Mesendoderm (in vitro differentiated cells): Measurements from ENCODE around the gene STRIP1.

Source experiments
- DNase-seq: peaks from one replicate; pipeline ENCODE4 v3.0.0; 2013
- H2AK5ac ChIP-seq: 2 replicates; pipeline ENCODE4 v1.6.1; 2013; ENCODE audit warnings: low read length, inconsistent platforms
- H2BK120ac ChIP-seq: 2 replicates; pipeline ENCODE4 v1.6.1; 2013; ENCODE audit warnings: low read depth, mild to moderate bottlenecking, low read length, moderate library complexity, mixed read lengths
- H2BK15ac ChIP-seq: replicated peaks from 2 replicates; pipeline ENCODE4 v1.6.1; 2013; ENCODE audit warnings: low read depth, mild to moderate bottlenecking, moderate library complexity
- H2BK5ac ChIP-seq: 2 replicates; pipeline ENCODE4 v1.6.1; 2013; ENCODE audit warnings: low read length, inconsistent platforms
- H3K18ac ChIP-seq: 2 replicates; pipeline ENCODE4 v1.6.1; 2013; ENCODE audit warnings: mild to moderate bottlenecking, low read length, mixed read lengths
- H3K23ac ChIP-seq: one replicate; pipeline ENCODE4 v1.6.1; 2013; ENCODE audit warnings: low read length
- H3K27ac ChIP-seq: 2 replicates; pipeline ENCODE4 v1.5.1; 2013; ENCODE audit warnings: low read depth, mild to moderate bottlenecking, inconsistent platforms, low read length, moderate library complexity
- H3K27me3 ChIP-seq: 2 replicates; pipeline ENCODE4 v1.6.1; 2013; ENCODE audit warnings: low read length, control low read depth, mild to moderate bottlenecking, inconsistent platforms; ENCODE audit not compliant: insufficient read depth, poor library complexity
- H3K36me3 ChIP-seq: 2 replicates; pipeline ENCODE4 v1.6.1; 2013; ENCODE audit warnings: low read length, inconsistent platforms; ENCODE audit not compliant: control insufficient read depth, insufficient read depth
- H3K4ac ChIP-seq: one replicate; pipeline ENCODE4 v1.6.1; 2013; ENCODE audit warnings: low read depth, mild to moderate bottlenecking, low read length, moderate library complexity
- H3K4me1 ChIP-seq: 2 replicates; pipeline ENCODE4 v1.6.1; 2013; ENCODE audit warnings: low read depth, low read length, inconsistent platforms; ENCODE audit not compliant: control insufficient read depth
- H3K4me2 ChIP-seq: 2 replicates; pipeline ENCODE4 v1.6.1; 2013; ENCODE audit warnings: low read length
- H3K4me3 ChIP-seq: 2 replicates; pipeline ENCODE4 v1.5.1; 2013; ENCODE audit warnings: mild to moderate bottlenecking, low read length
- H3K56ac ChIP-seq: one replicate; pipeline ENCODE4 v1.6.1; 2013; ENCODE audit warnings: low read length
- H3K79me1 ChIP-seq: 2 replicates; pipeline ENCODE4 v1.6.1; 2013; ENCODE audit warnings: low read length, inconsistent platforms
- H3K79me2 ChIP-seq: 2 replicates; pipeline ENCODE4 v1.6.1; 2013; ENCODE audit warnings: mild to moderate bottlenecking, low read length; ENCODE audit not compliant: control insufficient read depth, insufficient read depth
- H3K9ac ChIP-seq: 2 replicates; pipeline ENCODE4 v1.6.1; 2013; ENCODE audit warnings: low read length, inconsistent platforms
- H4K5ac ChIP-seq: one replicate; pipeline ENCODE4 v1.6.1; 2013; ENCODE audit warnings: low read length
- H4K8ac ChIP-seq: one replicate; pipeline ENCODE4 v1.6.1; 2013; ENCODE audit warnings: low read depth, mild to moderate bottlenecking, control low read depth, low read length, moderate library complexity
- WGBS: extraction: QIAGEN DNeasy Blood & Tissue Kit; methylation state at CpG from one replicate; pipeline ENCODE4 v1.1.7; 2013; ENCODE audit warnings: low lambda C conversion rate, missing lambda C conversion rate; ENCODE audit not compliant: insufficient coverage; ENCODE audit errors: extremely low coverage; 5-methylcytosine and 5-hydroxymethylcytosine counted together

The STRIP1 gene

DNA sequence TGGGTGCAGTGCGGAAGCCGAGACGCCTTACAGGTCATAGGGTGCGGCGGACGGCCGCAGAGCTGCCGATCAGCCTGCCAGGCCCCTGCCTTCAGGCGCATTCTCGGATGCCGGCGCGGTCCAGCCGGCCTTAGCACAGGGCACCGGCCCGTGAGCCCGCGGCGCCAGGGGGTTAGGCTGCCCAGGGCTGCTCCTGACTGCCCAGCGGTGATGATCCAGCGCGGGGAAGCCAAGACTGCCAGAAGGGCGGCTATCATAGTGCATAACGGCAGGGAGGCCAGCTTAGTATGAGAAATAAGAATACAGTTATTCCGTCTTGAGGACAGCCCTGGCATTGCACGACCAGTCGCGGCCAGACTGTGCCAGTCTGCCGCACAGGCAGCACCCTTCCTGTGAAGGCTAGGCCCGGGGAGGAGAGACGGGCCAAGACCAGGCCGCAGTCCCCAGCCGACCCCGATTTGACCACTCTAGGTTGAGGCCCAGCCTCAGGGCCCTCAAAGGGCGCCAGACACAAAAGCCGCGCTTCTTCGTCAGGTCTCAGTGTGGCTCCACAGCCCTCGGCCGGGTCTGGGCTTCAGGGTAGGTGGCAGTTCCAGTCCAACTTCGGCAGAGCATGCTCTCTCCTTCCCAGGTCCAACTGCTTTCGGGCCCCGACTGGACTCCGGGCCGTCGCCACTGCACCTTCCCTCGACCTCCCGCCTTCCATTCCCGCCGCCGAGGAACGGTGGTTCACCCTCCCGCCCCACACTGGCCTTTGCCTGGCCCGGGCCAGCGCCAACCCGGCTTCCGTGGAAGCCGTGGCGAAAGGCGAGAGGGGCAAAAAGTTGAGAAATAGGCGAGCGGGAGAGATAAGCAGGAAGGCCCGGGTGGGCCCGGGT, 35.2 kb downstream of the STRIP1 start:
- Histone ChIP-seq H3K4me3 (no peak overlapping the region), H3K79me1 (no peaks in the 10 kb centered on the region), H3K9ac (peak overlapping the region; percentile 42), H4K8ac (no peak overlapping the region), H4K5ac (no peak overlapping the region), H3K27me3 (peaks cover 65% of the 10 kb centered on the region), H3K27ac (no peak overlapping the region), H3K4me2 (peak overlapping the region; percentile 50), H3K79me2 (no peaks in the 10 kb centered on the region), H3K4me1 (peaks cover 2% of the 10 kb centered on the region), H2BK120ac (no peak overlapping the region), H3K4ac (no peak overlapping the region), H3K36me3 (no peaks in the 10 kb centered on the region), H2AK5ac (no peak overlapping the region), H3K23ac (peak overlapping the region; percentile 7), H2BK15ac (no peak overlapping the region), H3K18ac (no peak overlapping the region), H2BK5ac (no peak overlapping the region), H3K56ac (peak overlapping the region; percentile 67)
- WGBS, result no CpG with 5 or more reads among the region's 64 CpGs
- no peak for DNase-seq

DNA sequence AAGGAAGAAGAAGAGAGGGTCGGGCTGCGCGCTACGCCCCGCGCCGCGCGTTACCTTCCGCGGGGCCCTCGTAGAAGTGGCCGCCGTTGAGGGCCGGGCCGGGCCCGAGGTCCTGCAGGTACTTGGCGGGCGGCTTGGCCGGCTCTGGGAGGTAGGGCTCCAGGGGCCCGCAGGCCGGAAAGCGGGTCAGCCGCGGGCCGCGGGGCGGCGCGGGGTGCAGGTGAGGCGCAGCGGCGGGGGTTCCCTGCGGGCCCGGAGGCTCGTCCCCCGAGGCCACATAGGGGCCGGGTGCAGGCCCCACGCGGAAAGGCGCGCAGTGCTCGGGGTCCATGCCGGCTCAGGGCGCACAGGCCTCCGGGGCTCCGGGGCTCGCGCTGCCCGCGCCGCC, 35.9 kb downstream of the STRIP1 start:
- H3K4me3 ChIP-seq, result no peak overlapping the region
- H3K4me1 ChIP-seq, result peaks cover 2% of the 10 kb centered on the region
- H3K9ac ChIP-seq, result peak overlapping the region; percentile 24
- no peaks in the 10 kb centered on the region for H3K79me2 ChIP-seq
- H2BK5ac ChIP-seq, result no peak overlapping the region
- peaks cover 67% of the 10 kb centered on the region for H3K27me3 ChIP-seq
- H3K79me1 ChIP-seq, result no peaks in the 10 kb centered on the region
- no peak overlapping the region for H4K8ac ChIP-seq
- H2AK5ac ChIP-seq, result no peak overlapping the region
- H3K4me2 ChIP-seq, result peak overlapping the region; percentile 50
- peak overlapping the region; percentile 28 for H3K18ac ChIP-seq
- no peak for DNase-seq
- H2BK120ac ChIP-seq, result no peak overlapping the region
- no peak overlapping the region for H3K23ac ChIP-seq
- no peak overlapping the region for H3K4ac ChIP-seq
- peak overlapping the region; percentile 67 for H3K56ac ChIP-seq
- H3K36me3 ChIP-seq, result no peaks in the 10 kb centered on the region
- no peak overlapping the region for H2BK15ac ChIP-seq
- H4K5ac ChIP-seq, result no peak overlapping the region
- no CpG with 5 or more reads among the region's 52 CpGs for WGBS
- no peak overlapping the region for H3K27ac ChIP-seq

DNA sequence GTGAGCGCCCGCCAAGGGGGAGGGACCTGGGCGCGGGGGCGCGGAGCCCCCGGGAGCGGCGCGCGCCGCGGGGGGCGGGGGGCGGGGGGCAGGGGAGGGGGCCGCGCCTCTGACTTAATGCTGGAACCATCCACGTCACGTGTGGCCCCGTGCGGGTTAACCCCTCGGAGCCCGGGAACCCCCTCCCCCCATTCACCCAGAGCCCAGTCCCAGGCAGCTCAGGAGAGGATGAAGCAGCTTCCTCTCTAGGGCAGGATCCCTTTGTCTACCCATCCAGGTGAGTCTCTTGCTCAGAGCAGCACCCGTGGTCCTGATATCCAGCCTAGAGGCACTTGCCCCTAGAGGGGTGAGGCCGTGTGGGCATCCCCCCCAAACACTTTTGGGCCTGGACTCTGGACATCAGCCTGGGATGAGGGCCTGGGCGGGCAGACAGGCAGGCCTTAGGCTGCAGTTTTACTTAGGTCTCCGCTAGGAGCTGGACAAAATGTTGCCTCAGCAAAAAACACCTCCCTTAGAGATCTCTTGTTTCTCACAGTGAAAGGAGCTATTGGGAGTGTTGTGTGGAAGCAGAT, 36.3 kb downstream of the STRIP1 start, which contains the start of gene ALX3:
Gene ALX3, minus strand, starts transcription at position 2 of the 572 bp plus-strand sequence. CDS start 60 bp downstream, outside the sequence.
- peak within 1 kb of the TSS; percentile 50 for H3K4me2 ChIP-seq
- no peak for DNase-seq
- no CpG with 5 or more reads among the region's 27 CpGs for WGBS
- no peak within 1 kb of the TSS for H3K4ac ChIP-seq
- no peaks in the 10 kb centered on the region for H3K79me1 ChIP-seq
- no peak within 1 kb of the TSS for H2BK5ac ChIP-seq
- no peak within 1 kb of the TSS for H3K4me3 ChIP-seq
- no peaks in the 10 kb centered on the region for H3K79me2 ChIP-seq
- no peak within 1 kb of the TSS for H2BK120ac ChIP-seq
- peak within 1 kb of the TSS; percentile 7 for H3K23ac ChIP-seq
- no peaks in the 10 kb centered on the region for H3K36me3 ChIP-seq
- H2AK5ac ChIP-seq, result no peak within 1 kb of the TSS
- H4K8ac ChIP-seq, result no peak within 1 kb of the TSS
- peak within 1 kb of the TSS; percentile 42 for H3K9ac ChIP-seq
- no peak within 1 kb of the TSS for H4K5ac ChIP-seq
- H3K27me3 ChIP-seq, result peaks cover 67% of the 10 kb centered on the region
- peaks cover 2% of the 10 kb centered on the region for H3K4me1 ChIP-seq
- peak within 1 kb of the TSS; percentile 28 for H3K18ac ChIP-seq
- H3K56ac ChIP-seq, result peak within 1 kb of the TSS; percentile 67
- no peak within 1 kb of the TSS for H2BK15ac ChIP-seq
- no peak within 1 kb of the TSS for H3K27ac ChIP-seq

DNA sequence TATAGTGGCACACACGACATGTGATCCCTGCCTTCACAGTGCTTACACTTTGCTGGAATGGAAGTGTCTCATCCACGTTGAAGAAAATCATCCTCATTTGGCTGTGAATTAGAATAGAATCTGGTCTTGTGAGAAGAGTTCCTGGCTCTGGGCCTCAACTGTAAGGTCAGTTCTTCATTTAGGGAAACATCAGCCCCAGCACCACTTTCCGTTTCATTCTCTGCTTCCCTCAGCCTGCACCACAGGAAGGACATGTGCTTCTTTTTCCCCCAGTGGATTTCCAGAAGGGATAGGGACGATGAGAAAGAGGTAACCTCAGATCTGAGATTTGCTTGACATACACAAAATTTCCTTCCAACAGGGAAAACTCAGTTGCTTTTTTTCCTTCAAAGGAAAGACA, 39.7 kb downstream of the STRIP1 start:
- H3K9ac ChIP-seq, result no peak overlapping the region
- WGBS, result no CpG with 5 or more reads among the region's 4 CpGs
- peaks cover 41% of the 10 kb centered on the region for H3K27me3 ChIP-seq

DNA sequence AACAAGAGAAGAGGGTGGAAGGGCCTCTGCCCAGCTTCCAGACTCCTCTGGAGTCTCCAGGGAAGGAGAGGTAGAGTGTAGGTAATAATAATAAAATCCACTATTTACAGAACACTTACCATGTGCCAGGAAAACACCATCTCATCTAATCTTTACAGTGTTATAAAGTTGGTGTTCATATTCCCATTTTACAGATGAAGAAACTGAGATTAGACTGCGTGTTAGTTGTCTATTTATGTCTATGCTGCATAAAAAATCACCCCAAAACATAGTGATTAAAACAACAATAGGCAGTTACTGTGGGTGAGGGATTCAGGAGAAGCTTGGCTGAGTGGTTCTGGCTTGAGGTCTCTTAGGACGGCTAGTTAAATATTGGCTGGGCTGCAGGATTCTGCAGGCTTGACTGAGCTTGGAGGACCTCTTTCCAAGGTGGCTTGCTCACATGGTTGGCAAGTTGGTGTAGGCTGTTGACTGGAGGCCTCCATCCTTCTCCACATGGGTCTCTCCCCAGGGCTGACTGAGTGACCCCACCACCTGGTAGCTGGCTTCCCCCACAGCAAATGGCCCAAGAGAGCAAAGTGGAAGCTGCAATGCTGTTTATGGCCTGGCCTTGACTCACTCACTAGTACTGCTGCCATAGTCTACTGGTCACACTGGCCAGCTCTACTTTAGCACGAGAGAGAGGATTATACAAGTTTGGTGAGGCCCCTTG, 42.5 kb downstream of the STRIP1 start:
- Histone ChIP-seq H2AK5ac (no peak overlapping the region), H4K5ac (no peak overlapping the region), H3K27me3 (peaks cover 15% of the 10 kb centered on the region), H3K18ac (no peak overlapping the region), H3K27ac (no peak overlapping the region), H2BK120ac (no peak overlapping the region), H3K23ac (no peak overlapping the region), H2BK15ac (no peak overlapping the region), H3K36me3 (no peaks in the 10 kb centered on the region), H4K8ac (no peak overlapping the region), H3K4me2 (no peak overlapping the region), H3K4ac (no peak overlapping the region), H3K79me2 (no peaks in the 10 kb centered on the region), H3K4me1 (no peaks in the 10 kb centered on the region), H2BK5ac (no peak overlapping the region), H3K56ac (no peak overlapping the region), H3K4me3 (no peak overlapping the region), H3K9ac (no peak overlapping the region), H3K79me1 (no peaks in the 10 kb centered on the region)
- DNase-seq, result no peak
- no CpG with 5 or more reads among the region's 3 CpGs for WGBS

More for the DNA sequence above, 39.7 kb downstream of the STRIP1 start:
- H3K4me2 ChIP-seq, result no peak overlapping the region
- no peaks in the 10 kb centered on the region for H3K79me2 ChIP-seq
- no peak overlapping the region for H2BK120ac ChIP-seq
- no peak overlapping the region for H2BK5ac ChIP-seq
- H2AK5ac ChIP-seq, result no peak overlapping the region
- no peak overlapping the region for H3K4ac ChIP-seq
- no peak overlapping the region for H3K4me3 ChIP-seq
- no peak overlapping the region for H2BK15ac ChIP-seq
- H3K23ac ChIP-seq, result no peak overlapping the region
- no peak overlapping the region for H3K56ac ChIP-seq
- H3K79me1 ChIP-seq, result no peaks in the 10 kb centered on the region
- no peak for DNase-seq
- H3K36me3 ChIP-seq, result no peaks in the 10 kb centered on the region
- H3K18ac ChIP-seq, result no peak overlapping the region
- no peak overlapping the region for H4K5ac ChIP-seq
- H3K27ac ChIP-seq, result no peak overlapping the region
- peaks cover 2% of the 10 kb centered on the region for H3K4me1 ChIP-seq
- no peak overlapping the region for H4K8ac ChIP-seq
